Astrocyte (in vitro differentiated cells and primary cell): ENCODE measurements around the gene SPPL2C.

Source experiments
- EZH2 ChIP-seq: IDR thresholded peaks from 2 replicates; pipeline ENCODE4 v1.6.1; 2012; ENCODE audit warnings: mild to moderate bottlenecking, low read length, inconsistent platforms; ENCODE audit not compliant: insufficient read depth
- TF ChIP-seq, protein P1 (sequence below): IDR thresholded peaks from 2 replicates; pipeline ENCODE4 v1.5.1; 2011; ENCODE audit warnings: low read depth, mild to moderate bottlenecking, inconsistent platforms, low read length, moderate library complexity; ENCODE audit not compliant: insufficient read depth

DNA sequence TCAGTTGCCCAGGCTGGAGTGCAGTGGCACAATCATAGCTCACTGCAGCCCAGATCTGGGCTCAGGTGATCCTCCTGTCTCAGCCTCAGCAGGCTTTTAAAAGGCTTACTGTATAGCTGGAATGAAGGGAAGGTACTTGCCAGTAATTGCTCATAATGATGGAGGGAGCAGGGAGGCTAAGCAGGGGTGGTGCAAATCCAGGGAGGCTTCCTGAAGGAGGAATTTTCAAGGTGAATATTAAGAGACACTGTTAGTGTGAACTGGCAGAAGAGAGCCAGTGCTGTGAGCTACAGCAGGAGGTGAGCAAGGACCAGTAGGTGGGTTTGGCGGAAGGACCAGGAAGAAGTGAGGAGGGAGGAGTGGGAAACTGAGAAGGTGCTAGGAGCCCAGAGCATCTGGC is 35.8 kb upstream of the SPPL2C start:
- no peak for TF ChIP-seq EZH2
- TF ChIP-seq, protein P1, sequence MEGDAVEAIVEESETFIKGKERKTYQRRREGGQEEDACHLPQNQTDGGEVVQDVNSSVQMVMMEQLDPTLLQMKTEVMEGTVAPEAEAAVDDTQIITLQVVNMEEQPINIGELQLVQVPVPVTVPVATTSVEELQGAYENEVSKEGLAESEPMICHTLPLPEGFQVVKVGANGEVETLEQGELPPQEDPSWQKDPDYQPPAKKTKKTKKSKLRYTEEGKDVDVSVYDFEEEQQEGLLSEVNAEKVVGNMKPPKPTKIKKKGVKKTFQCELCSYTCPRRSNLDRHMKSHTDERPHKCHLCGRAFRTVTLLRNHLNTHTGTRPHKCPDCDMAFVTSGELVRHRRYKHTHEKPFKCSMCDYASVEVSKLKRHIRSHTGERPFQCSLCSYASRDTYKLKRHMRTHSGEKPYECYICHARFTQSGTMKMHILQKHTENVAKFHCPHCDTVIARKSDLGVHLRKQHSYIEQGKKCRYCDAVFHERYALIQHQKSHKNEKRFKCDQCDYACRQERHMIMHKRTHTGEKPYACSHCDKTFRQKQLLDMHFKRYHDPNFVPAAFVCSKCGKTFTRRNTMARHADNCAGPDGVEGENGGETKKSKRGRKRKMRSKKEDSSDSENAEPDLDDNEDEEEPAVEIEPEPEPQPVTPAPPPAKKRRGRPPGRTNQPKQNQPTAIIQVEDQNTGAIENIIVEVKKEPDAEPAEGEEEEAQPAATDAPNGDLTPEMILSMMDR = no peak
